Thyroid gland (tissue), 4 donors: ENCODE data around the gene COL27A1. TPM values are rescaled to one million over a fixed set of nuclear protein-coding genes. Genes with fewer than 3 reads are reported as not detected.

Source experiments
- DNase-seq, 2 donors: peaks; one replicate each; pipeline ENCODE4 v3.0.0-alpha.2; 2019
- H3K27ac ChIP-seq, 3 donors: fragments of 200-600 bp; sonication (generic); 1 replicate in 2 of 3; 2 replicates in 1 of 3; pipeline ENCODE4 v1.5.1; 2016 to 2019; ENCODE audit warnings: mild to moderate bottlenecking in 1 of 3, moderate library complexity in 1 of 3
- H3K27me3 ChIP-seq: fragments of 200-600 bp; sonication (generic); one replicate; pipeline ENCODE4 v1.5.1; 2019
- H3K36me3 ChIP-seq, 2 donors: fragments of 200-600 bp; sonication (generic); one replicate each; pipeline ENCODE4 v1.5.1; 2016 to 2019
- H3K4me1 ChIP-seq, 2 donors: fragments of 200-600 bp; sonication (generic); one replicate each; pipeline ENCODE4 v1.5.1; 2017 to 2019
- H3K4me3 ChIP-seq, 3 donors: fragments of 200-600 bp; sonication (generic); replicated peaks in 1 of 3; 1 replicate in 2 of 3; 2 replicates in 1 of 3; pipeline ENCODE4 v1.5.1; 2016; ENCODE audit warnings: mild to moderate bottlenecking in 1 of 3
- H3K9me3 ChIP-seq: fragments of 200-600 bp; sonication (generic); one replicate; pipeline ENCODE4 v1.5.1; 2017
- POLR2A ChIP-seq, 2 donors: fragments of 450-650 bp; IDR thresholded peaks; one replicate each; pipeline ENCODE4 v1.6.1; 2017; ENCODE audit warnings: antibody characterized with exemption in 2 of 2, mild to moderate bottlenecking in 2 of 2, moderate library complexity in 1 of 2
- WGBS, 2 donors: methylation state at CpG; one replicate each; pipeline ENCODE4 v1.1.5; 2017; 5-methylcytosine and 5-hydroxymethylcytosine counted together
- intact Hi-C: fragments of 100-400 bp; cut with DNase I; formaldehyde crosslinking; loops from one replicate; pipeline ENCODE4 v1.15.1; 2023
- total RNA-seq, 4 donors: library from RNA; depleted of rRNA; stranded (reverse); fragments of >200 nt; gene quantifications; one replicate each; pipeline ENCODE4 v1.2.3, GENCODE V29; 2016
- TF ChIP-seq, protein P1 (sequence below), 6 experiments: fragments of 200-600 bp in 3 of 6; fragments of 450-650 bp in 3 of 6; sonication (generic) in 3 of 6; IDR thresholded peaks; one replicate each; pipeline ENCODE4 v1.5.1; 2016 to 2019; ENCODE audit warnings: antibody characterized with exemption in 6 of 6, mild to moderate bottlenecking in 2 of 6, inconsistent platforms in 1 of 6, moderate library complexity in 1 of 6

COL27A1 gene
- total RNA-seq, 4 donors from 2014 or later: 6.7 to 32.5 (median 10.6) TPM

DNA sequence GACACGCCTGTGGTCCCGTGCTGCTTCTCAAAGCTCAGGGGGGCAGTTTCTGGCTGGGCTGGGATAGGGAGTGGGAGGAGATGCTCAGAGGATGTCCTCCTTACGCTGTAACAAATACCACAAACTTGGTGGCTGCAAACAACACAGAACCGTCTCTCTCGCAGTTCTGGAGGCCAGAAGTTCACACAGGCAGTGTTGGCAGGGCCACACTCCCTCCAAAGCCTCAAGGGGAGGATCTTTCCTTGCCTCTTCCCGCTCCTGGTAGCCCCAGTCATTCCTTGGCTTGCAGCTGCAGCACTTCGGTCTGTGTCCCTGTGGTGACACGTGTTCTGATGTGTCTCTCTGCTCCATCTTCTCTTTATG lies 157.2 kb downstream of the COL27A1 start:
- Histone ChIP-seq H3K27me3 (no peaks in the 10 kb centered on the region), H3K4me3 (no peak overlapping the region), H3K36me3 (no peaks in the 10 kb centered on the region), H3K9me3 (no peaks in the 10 kb centered on the region), H3K27ac (no peak overlapping the region), H3K4me1 (peaks cover 10 to 11% of the 10 kb centered on the region in 2 donors)
- TF ChIP-seq, protein P1, sequence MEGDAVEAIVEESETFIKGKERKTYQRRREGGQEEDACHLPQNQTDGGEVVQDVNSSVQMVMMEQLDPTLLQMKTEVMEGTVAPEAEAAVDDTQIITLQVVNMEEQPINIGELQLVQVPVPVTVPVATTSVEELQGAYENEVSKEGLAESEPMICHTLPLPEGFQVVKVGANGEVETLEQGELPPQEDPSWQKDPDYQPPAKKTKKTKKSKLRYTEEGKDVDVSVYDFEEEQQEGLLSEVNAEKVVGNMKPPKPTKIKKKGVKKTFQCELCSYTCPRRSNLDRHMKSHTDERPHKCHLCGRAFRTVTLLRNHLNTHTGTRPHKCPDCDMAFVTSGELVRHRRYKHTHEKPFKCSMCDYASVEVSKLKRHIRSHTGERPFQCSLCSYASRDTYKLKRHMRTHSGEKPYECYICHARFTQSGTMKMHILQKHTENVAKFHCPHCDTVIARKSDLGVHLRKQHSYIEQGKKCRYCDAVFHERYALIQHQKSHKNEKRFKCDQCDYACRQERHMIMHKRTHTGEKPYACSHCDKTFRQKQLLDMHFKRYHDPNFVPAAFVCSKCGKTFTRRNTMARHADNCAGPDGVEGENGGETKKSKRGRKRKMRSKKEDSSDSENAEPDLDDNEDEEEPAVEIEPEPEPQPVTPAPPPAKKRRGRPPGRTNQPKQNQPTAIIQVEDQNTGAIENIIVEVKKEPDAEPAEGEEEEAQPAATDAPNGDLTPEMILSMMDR (IDR thresholded peaks at IDR 0.05): no peak
- TF ChIP-seq POLR2A (IDR thresholded peaks at IDR 0.05): no peak
- DNase-seq: no peak
- 86 to 90% methylated on average over 8 of the region's 8 CpGs for WGBS, 2 donors
- intact Hi-C loops: no loop called here

- 90 to 93% methylated on average over 8 of the region's 8 CpGs for WGBS, 2 donors
- no peak overlapping the region for H3K27ac ChIP-seq
- intact Hi-C loops: no loop called here
- H3K36me3 ChIP-seq: no peaks in the 10 kb centered on the region
- peaks cover 10 to 11% of the 10 kb centered on the region in 2 donors for H3K4me1 ChIP-seq
- H3K9me3 ChIP-seq: no peaks in the 10 kb centered on the region
- no peak overlapping the region for H3K4me3 ChIP-seq
- no peak for DNase-seq
- no peaks in the 10 kb centered on the region for H3K27me3 ChIP-seq
- TF ChIP-seq, protein P1 (IDR thresholded peaks at IDR 0.05): no peak
- TF ChIP-seq POLR2A (IDR thresholded peaks at IDR 0.05): no peak
Observed at GRCh38 chr9:114313186-114313585, 157.8 kb downstream of the COL27A1 start.

DNA sequence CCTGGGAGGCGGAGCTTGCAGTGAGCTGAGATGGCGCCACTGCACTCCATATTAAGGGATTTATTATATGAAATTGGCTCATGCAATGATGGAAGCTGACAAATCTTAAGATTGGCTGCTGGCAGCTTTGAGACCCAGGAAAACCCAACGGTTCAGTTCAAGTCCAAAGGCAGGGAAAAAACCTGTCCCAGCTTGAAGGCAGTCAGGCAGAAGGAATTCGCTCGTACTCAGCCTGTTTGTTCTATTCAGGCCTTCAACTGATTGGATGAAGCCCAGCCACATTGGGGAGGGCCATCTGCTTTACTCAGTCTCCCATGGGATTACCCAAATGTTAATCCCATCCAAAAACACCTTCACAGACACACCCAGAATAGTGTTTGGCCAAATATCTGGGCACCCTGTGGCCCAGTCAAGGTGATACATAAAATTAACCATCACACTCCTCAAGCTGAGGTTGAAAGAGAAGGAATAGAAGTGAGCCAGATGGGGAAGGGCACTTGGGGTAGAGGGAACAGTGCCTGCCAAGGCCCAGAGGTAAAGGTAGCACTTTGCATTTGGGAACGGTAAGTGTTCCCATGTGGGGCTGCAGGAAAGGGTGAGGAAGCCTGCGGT lies 159.0 kb downstream of the COL27A1 start:
- Histone ChIP-seq H3K27ac (no peak overlapping the region), H3K4me3 (no peak overlapping the region), H3K27me3 (no peaks in the 10 kb centered on the region), H3K4me1 (peaks cover 10 to 14% of the 10 kb centered on the region in 2 donors), H3K9me3 (no peaks in the 10 kb centered on the region), H3K36me3 (no peaks in the 10 kb centered on the region)
- intact Hi-C loops: no loop called here
- WGBS, 2 donors: 74 to 77% methylated on average over 7 of the region's 7 CpGs
- no peak for DNase-seq
- TF ChIP-seq POLR2A (IDR thresholded peaks at IDR 0.05): no peak
- TF ChIP-seq, protein P1 (IDR thresholded peaks at IDR 0.05): no peak

DNA sequence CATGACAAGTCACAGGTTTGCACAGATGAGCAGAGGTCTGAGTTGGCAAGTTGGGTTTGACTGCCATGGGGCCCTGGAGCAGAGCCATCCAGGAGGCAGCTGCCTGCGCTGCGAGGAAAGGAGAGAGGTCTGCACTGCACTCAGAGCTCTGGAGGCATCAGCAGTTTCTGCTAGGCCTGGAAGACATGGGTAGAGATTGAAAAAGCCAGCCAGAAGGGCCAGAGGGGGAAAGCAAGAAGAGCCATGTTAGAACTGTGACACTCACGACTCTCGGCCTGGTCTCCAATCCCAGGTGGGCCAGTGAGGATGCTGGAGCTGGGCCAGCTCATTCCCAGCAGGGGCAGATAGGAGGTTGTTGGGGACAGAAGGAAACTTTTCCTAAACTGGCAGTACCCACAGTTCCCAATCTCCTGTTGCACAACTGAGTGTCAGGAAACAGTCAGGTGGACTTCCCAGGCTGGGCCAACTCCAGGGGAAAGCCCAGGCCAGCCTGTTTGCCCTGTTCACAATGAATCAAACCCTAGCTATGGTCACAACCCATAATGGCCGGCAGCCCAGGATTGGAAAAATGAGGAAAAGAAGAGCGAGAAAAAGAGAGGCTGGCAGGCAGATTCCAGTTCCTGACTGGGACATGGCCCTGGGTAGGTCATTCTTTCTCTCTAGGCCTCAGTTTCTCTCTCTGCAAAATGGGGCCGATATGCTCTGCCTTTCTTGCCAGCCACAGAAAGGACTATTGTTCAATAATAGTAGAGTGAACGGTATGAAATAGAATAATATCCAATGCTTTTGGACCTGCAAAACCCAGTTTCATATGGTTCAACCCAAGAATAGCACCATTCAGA lies 159.8 kb downstream of the COL27A1 start:
- 87 to 93% methylated on average over 8 of the region's 8 CpGs for WGBS, 2 donors

More for the DNA sequence above, 159.8 kb downstream of the COL27A1 start:
- Histone ChIP-seq H3K36me3 (no peaks in the 10 kb centered on the region), H3K27ac (no peak overlapping the region), H3K4me3 (no peak overlapping the region), H3K4me1 (peaks cover 10 to 16% of the 10 kb centered on the region in 2 donors), H3K27me3 (no peaks in the 10 kb centered on the region), H3K9me3 (no peaks in the 10 kb centered on the region)
- DNase-seq: no peak
- intact Hi-C loops: no loop called here
- no peak for TF ChIP-seq POLR2A (IDR thresholded peaks at IDR 0.05)
- TF ChIP-seq, protein P1 (IDR thresholded peaks at IDR 0.05): no peak
